Inflammatory macrophage treated with lipopolysaccharide for 1 hour (primary cell): ENCODE results near the gene LRRC73.
"Not testable (repeated sequence)": the region's sequence is repeated elsewhere in the genome, so short reads cannot be mapped to it uniquely, and the experiment has no call there.

Source experiments
- DNase-seq, 2 donors: peaks; one replicate each; pipeline ENCODE4 v3.0.0-alpha.2; 2020 to 2022

The LRRC73 gene

DNA sequence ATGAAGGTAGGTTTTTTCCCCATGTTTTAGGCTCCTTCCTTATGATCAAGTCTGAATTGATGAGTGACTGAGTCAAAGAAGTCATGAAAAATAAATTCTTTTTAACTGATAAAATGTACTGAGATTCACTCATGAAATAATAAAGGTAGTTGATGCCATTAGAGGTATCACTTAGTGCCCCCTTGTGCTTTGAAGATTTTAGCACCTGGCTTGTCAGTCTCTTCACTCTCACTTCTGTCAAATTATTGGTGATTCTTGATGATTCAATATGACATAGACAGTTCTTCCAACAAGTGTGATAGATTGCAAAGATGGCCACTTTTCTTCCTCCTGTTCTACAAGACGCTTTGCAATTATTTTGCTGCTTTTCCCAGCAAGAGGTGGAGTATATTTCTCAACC, 50.6 kb downstream of the LRRC73 start:
- no peak for DNase-seq

DNA sequence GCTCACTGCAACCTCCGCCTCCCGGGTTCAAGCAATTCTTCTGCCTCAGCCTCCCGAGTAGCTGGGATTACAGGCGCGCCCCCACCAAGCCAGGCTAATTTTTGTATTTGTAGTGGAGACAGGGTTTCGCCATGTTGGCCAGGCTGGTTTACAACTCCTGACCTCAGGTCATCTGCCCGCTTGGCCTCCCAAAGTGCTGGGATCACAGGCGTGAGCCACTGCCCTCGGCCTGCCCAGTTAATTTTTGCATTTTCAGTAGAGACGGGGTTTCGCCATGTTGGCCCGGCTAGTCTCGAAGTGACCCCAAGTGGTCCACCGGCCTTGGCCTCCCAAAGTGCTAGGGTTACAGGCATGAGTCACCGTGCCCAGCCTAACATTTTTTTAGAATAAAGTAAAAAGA, 52.0 kb downstream of the LRRC73 start:
- not testable (repeated sequence) for DNase-seq

DNA sequence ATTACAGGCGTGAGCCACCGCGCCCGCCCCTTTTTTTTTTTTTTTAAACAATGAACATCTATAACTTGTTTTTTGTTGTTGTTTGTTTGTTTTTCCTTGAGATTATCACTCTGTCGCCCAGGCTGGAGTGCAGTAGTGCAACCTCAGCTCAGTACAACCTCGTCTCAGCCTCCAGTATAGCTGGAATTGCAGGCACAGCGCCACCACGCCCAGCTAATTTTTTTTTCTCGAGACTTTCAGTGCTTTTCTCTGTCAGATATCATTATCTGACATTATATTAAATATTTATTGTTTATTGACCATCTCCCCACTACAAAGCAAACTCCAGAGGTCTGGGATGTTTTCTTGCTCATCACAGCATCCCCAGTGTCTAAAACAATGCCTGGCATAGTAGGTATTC, 52.5 kb downstream of the LRRC73 start:
- no peak for DNase-seq
